HepG2 (cell line): ENCODE measurements around the gene NEAT1. TPM values are rescaled to one million over a fixed set of nuclear protein-coding genes. Genes with fewer than 3 reads are reported as not detected.

Experiments used
- CREM ChIP-seq, 2 experiments: sonication (generic) in 1 of 2; formaldehyde crosslinking in 1 of 2; IDR thresholded peaks; 2 replicates each; pipeline versions ENCODE4 v1.4.0 to v1.6.1; 2016 to 2020; ENCODE audit warnings: antibody characterized with exemption in 1 of 2, mild to moderate bottlenecking in 1 of 2, missing genetic modification reagents in 1 of 2
- GMEB1 ChIP-seq: sonication (generic); formaldehyde crosslinking; IDR thresholded peaks from 2 replicates; pipeline ENCODE4 v1.5.1; 2020; ENCODE audit warnings: missing genetic modification reagents, mild to moderate bottlenecking, borderline replicate concordance
- HINFP ChIP-seq: sonication (generic); formaldehyde crosslinking; IDR thresholded peaks from 2 replicates; pipeline ENCODE4 v1.4.0; 2020; ENCODE audit warnings: low read depth, mild to moderate bottlenecking, missing genetic modification reagents
- JUND ChIP-seq: sonication (generic); formaldehyde crosslinking; IDR thresholded peaks from 2 replicates; pipeline ENCODE4 v1.8.0; 2022; ENCODE audit warnings: mild to moderate bottlenecking, missing genetic modification reagents
- MIER2 ChIP-seq: IDR thresholded peaks from 2 replicates; pipeline ENCODE4 v1.6.1; 2016; ENCODE audit warnings: missing biosample characterization, missing genetic modification reagents
- MXD1 ChIP-seq: sonication (generic); formaldehyde crosslinking; IDR thresholded peaks from 2 replicates; pipeline ENCODE4 v1.4.0; 2020; ENCODE audit warnings: mild to moderate bottlenecking, missing genetic modification reagents
- NONO ChIP-seq, 2 experiments: fragments of 450-650 bp in 1 of 2; sonication (generic) in 1 of 2; formaldehyde crosslinking in 1 of 2; IDR thresholded peaks in 1 of 2; conservative IDR thresholded peaks in 1 of 2; 2 replicates each; pipeline versions ENCODE4 v1.6.1 to v1.8.0; 2017 to 2022; ENCODE audit warnings: mild to moderate bottlenecking in 1 of 2, missing genetic modification reagents in 1 of 2, moderate library complexity in 1 of 2
- POLR2A ChIP-seq, 2 experiments: IDR thresholded peaks; 2 replicates each; pipeline ENCODE4 v1.6.1; 2011; ENCODE audit warnings: low read depth in 2 of 2, low read length in 2 of 2, mild to moderate bottlenecking in 1 of 2, moderate library complexity in 1 of 2; ENCODE audit not compliant: insufficient read depth in 1 of 2
- SIN3A ChIP-seq: IDR thresholded peaks from 2 replicates; pipeline ENCODE4 v1.6.1; 2011; ENCODE audit warnings: low read depth, mild to moderate bottlenecking, control low read depth, low read length, borderline replicate concordance
- SPEN ChIP-seq: sonication (generic); formaldehyde crosslinking; IDR thresholded peaks from 2 replicates; pipeline ENCODE4 v1.5.1; 2020; ENCODE audit warnings: low read depth, mild to moderate bottlenecking, missing genetic modification reagents
- ZBTB43 ChIP-seq: sonication (generic); formaldehyde crosslinking; conservative IDR thresholded peaks from 2 replicates; pipeline ENCODE4 v1.4.0; 2020; ENCODE audit warnings: missing genetic modification reagents
- ZNF18 ChIP-seq: sonication (generic); formaldehyde crosslinking; IDR thresholded peaks from 2 replicates; pipeline ENCODE4 v1.8.0; 2022; ENCODE audit warnings: mild to moderate bottlenecking, missing genetic modification reagents; ENCODE audit not compliant: insufficient replicate concordance
- ZNF367 ChIP-seq: sonication (generic); formaldehyde crosslinking; IDR thresholded peaks from 2 replicates; pipeline ENCODE4 v1.4.0; 2020; ENCODE audit warnings: missing genetic modification reagents, borderline replicate concordance
- ZNF383 ChIP-seq: sonication (generic); formaldehyde crosslinking; IDR thresholded peaks from 2 replicates; pipeline ENCODE4 v1.4.0; 2020; ENCODE audit warnings: missing genetic modification reagents, mild to moderate bottlenecking, borderline replicate concordance
- ZNF44 ChIP-seq: sonication (generic); formaldehyde crosslinking; IDR thresholded peaks from 2 replicates; pipeline ENCODE4 v1.5.1; 2020; ENCODE audit warnings: mild to moderate bottlenecking, missing genetic modification reagents
- ZNF441 ChIP-seq: sonication (generic); formaldehyde crosslinking; IDR thresholded peaks from 2 replicates; pipeline ENCODE4 v1.7.0; 2021; ENCODE audit warnings: missing genetic modification reagents, borderline replicate concordance
- ZNF737 ChIP-seq: sonication (generic); formaldehyde crosslinking; IDR thresholded peaks from 2 replicates; pipeline ENCODE4 v1.5.0; 2020; ENCODE audit warnings: missing genetic modification reagents, mild to moderate bottlenecking, borderline replicate concordance
- ZNF788 ChIP-seq: sonication (generic); formaldehyde crosslinking; IDR thresholded peaks from 2 replicates; pipeline ENCODE4 v1.5.0; 2020; ENCODE audit warnings: mild to moderate bottlenecking, missing genetic modification reagents, borderline replicate concordance
- ZNF883 ChIP-seq: sonication (generic); formaldehyde crosslinking; IDR thresholded peaks from 2 replicates; pipeline ENCODE4 v1.5.1; 2020; ENCODE audit warnings: mild to moderate bottlenecking, missing genetic modification reagents; ENCODE audit errors: not compliant biosample characterization
- ZSCAN21 ChIP-seq: sonication (generic); formaldehyde crosslinking; IDR thresholded peaks from 2 replicates; pipeline ENCODE4 v1.8.0; 2022; ENCODE audit warnings: mild to moderate bottlenecking, missing genetic modification reagents, moderate library complexity, borderline replicate concordance
- ZSCAN25 ChIP-seq: sonication (generic); formaldehyde crosslinking; IDR thresholded peaks from 2 replicates; pipeline ENCODE4 v1.8.0; 2022; ENCODE audit warnings: mild to moderate bottlenecking, missing genetic modification reagents
- ZSCAN29 ChIP-seq: sonication (generic); formaldehyde crosslinking; conservative IDR thresholded peaks from 2 replicates; pipeline ENCODE4 v1.4.0; 2020; ENCODE audit warnings: mild to moderate bottlenecking, missing genetic modification reagents
- polyA plus RNA-seq, 8 experiments: library from polyadenylated mRNA; depleted of rRNA in 3 of 8; stranded (reverse) in 7 of 8; unstranded in 1 of 8; fragments of >200 nt; fragmentation: Illumina TruSeq in 4 of 8; extraction: Trizol in 4 of 8; gene quantifications; 2 replicates each; pipeline versions ENCODE4 v1.2.1 to v1.2.3, GENCODE V29; 2011 to 2016; ENCODE audit warnings: low read depth in 4 of 8, missing spikeins in 1 of 8, mixed read lengths in 1 of 8; ENCODE audit not compliant: insufficient read depth in 1 of 8
- total RNA-seq, 5 experiments: library from RNA; depleted of rRNA; stranded (reverse); fragments of >200 nt; fragmentation: Illumina TruSeq; extraction: Trizol; gene quantifications; 2 replicates each; pipeline ENCODE4 v1.2.3, GENCODE V29; 2016; ENCODE audit warnings: low read depth in 1 of 5

The NEAT1 gene
- total and polyA plus RNA-seq, 2 of the 13 experiments (the other 11 are each of a cell fraction or from before 2014, with no cell fraction given) = 20.5 to 41.2 TPM

- TF ChIP-seq ZSCAN29 (no peak), SIN3A (no peak), HINFP (CRISPR knock-in tag) (no peak), ZSCAN25 (no peak), MXD1 (CRISPR knock-in tag) (no peak), JUND (CRISPR knock-in tag) (no peak), ZNF441 (no peak), ZNF18 (CRISPR knock-in tag) (no peak), NONO (IDR thresholded peaks at IDR 0.05) (no peak), NONO (CRISPR knock-in tag; conservative IDR thresholded peaks at IDR 0.05) (no peak), ZNF883 (CRISPR knock-in tag) (no peak), SPEN (CRISPR knock-in tag) (no peak), ZNF737 (CRISPR knock-in tag) (no peak), ZNF367 (CRISPR knock-in tag) (no peak), GMEB1 (CRISPR knock-in tag) (no peak), MIER2 (CRISPR knock-in tag) (no peak), ZSCAN21 (CRISPR knock-in tag) (0 out of 2 replicates have a peak, but pooled peaks have one; percentile 24), ZNF44 (CRISPR knock-in tag) (no peak), ZNF788 (CRISPR knock-in tag) (no peak), ZNF383 (CRISPR knock-in tag) (no peak), POLR2A (IDR thresholded peaks at IDR 0.05; ENCODE audit: insufficient read depth in 1 of 2, low read depth in 2 of 2, low read length in 2 of 2) (peak; percentile 47 to 52; a peak in 2 of 4 replicates), CREM (IDR thresholded peaks at IDR 0.05) (no peak), CREM (CRISPR knock-in tag; IDR thresholded peaks at IDR 0.05) (no peak), ZBTB43 (no peak)
These were observed 23.2 kb downstream of the NEAT1 start (continued) for GRCh38 chr11:65445604-65446445.
